Urinary bladder (tissue), 4 donors: ENCODE measurements around the gene ASB7. TPM values are rescaled to one million over a fixed set of nuclear protein-coding genes. Genes with fewer than 3 reads are reported as not detected.

Experiments
- DNase-seq: peaks from one replicate; pipeline ENCODE4 v3.0.0-alpha.2; 2015; ENCODE audit errors: extremely low spot score
- H3K27ac ChIP-seq: one replicate; pipeline ENCODE4 v1.5.1; 2013; ENCODE audit warnings: low read depth, mild to moderate bottlenecking, moderate library complexity
- H3K36me3 ChIP-seq: one replicate; pipeline ENCODE4 v1.6.1; 2013; ENCODE audit warnings: mild to moderate bottlenecking, moderate library complexity; ENCODE audit not compliant: insufficient read depth
- H3K4me1 ChIP-seq: one replicate; pipeline ENCODE4 v1.6.1; 2013; ENCODE audit warnings: mild to moderate bottlenecking, moderate library complexity; ENCODE audit not compliant: insufficient read depth
- H3K4me3 ChIP-seq: one replicate; pipeline ENCODE4 v1.5.1; 2013; ENCODE audit warnings: low read depth, low read length
- WGBS: extraction: QIAGEN DNeasy Blood & Tissue Kit; methylation state at CpG from one replicate; pipeline ENCODE4 v1.1.7; 2013; 5-methylcytosine and 5-hydroxymethylcytosine counted together
- polyA plus RNA-seq: library from polyadenylated mRNA; stranded (reverse); fragments of 200-250 nt; gene quantifications from one replicate; pipeline ENCODE4 v1.2.3, GENCODE V29; 2013
- total RNA-seq: library from RNA; depleted of rRNA; stranded (reverse); fragments of >200 nt; gene quantifications from one replicate; pipeline ENCODE4 v1.2.3, GENCODE V29; 2014
- donor health status: healthy with polysubstance abuse.
- donor health status: healthy.

The ASB7 gene
- total and polyA plus RNA-seq, 2 donors = 8.5 to 16.5 TPM

GRCh38 chr15:100688549-100689120 lies 86.2 kb downstream of the ASB7 start:
- 84% methylated on average over 13 of the region's 13 CpGs for WGBS
- no peaks in the 10 kb centered on the region for H3K36me3 ChIP-seq
- H3K27ac ChIP-seq = no peak overlapping the region
- no peak for DNase-seq
- no peaks in the 10 kb centered on the region for H3K4me1 ChIP-seq
- no peak overlapping the region for H3K4me3 ChIP-seq

- WGBS = 89% methylated on average over 11 of the region's 11 CpGs
- H3K4me1 ChIP-seq = peaks cover 2% of the 10 kb centered on the region
- no peaks in the 10 kb centered on the region for H3K36me3 ChIP-seq
- no peak for DNase-seq
- H3K4me3 ChIP-seq = no peak overlapping the region
- H3K27ac ChIP-seq = no peak overlapping the region
Measured at GRCh38 chr15:100689131-100689899, 86.9 kb downstream of the ASB7 start.

- Histone ChIP-seq H3K4me3 (no peak overlapping the region), H3K27ac (no peak overlapping the region), H3K4me1 (peaks cover 2% of the 10 kb centered on the region), H3K36me3 (no peaks in the 10 kb centered on the region)
- WGBS = 88% methylated on average over 18 of the region's 18 CpGs
- no peak for DNase-seq
Measured at GRCh38 chr15:100690032-100690794, 87.8 kb downstream of the ASB7 start.

DNA sequence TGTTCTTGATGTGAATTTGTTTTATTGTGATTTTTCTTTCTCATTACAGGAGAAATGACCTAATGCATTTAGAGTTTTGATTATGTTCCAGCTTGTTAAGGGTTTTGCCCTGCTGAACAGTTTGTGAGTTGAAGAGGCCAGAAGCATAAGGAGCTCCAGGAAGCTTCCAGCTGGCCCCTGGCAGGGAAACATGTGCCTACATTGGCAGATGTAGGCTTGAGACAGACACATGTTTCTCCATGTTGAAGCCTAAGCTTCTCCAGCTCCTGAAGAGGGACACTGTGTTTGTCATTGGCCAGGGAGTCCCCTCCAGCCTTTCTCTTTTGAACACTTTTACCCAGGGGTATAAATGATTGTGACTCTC lies 88.4 kb downstream of the ASB7 start:
- Histone ChIP-seq H3K4me3 (no peak overlapping the region), H3K27ac (no peak overlapping the region)

DNA sequence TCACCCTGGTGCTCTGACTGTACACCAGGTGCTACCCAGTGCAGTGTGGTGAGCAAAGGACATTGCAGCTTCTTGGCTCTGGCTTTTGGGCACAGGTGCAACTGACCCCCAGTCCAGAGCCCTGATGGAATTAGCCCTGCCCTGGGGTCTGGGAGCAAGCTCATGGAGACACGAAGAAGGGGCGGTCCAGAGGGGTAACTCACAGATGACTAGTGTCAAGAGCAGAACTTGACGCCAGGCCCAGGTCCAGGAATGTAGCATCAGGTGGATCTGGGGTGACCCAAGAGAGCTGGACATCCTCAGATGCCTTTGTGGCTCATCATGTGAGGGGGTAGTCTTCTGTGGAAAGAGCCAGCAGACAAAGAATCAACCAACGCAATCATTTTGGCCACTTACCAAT lies 88.9 kb downstream of the ASB7 start:
- H3K27ac ChIP-seq = no peak overlapping the region
- H3K36me3 ChIP-seq = no peaks in the 10 kb centered on the region
- H3K4me1 ChIP-seq = peaks cover 2% of the 10 kb centered on the region
- H3K4me3 ChIP-seq = no peak overlapping the region
- no peak for DNase-seq
- WGBS = 95% methylated on average over 4 of the region's 4 CpGs

More for the DNA sequence above, 88.4 kb downstream of the ASB7 start:
- no peak for DNase-seq
- Histone ChIP-seq H3K36me3 (no peaks in the 10 kb centered on the region), H3K4me1 (peaks cover 2% of the 10 kb centered on the region)

GRCh38 chr15:100692246-100692645 lies 89.9 kb downstream of the ASB7 start:
- no peak for DNase-seq
- Histone ChIP-seq H3K36me3 (no peaks in the 10 kb centered on the region), H3K27ac (no peak overlapping the region), H3K4me1 (peaks cover 2% of the 10 kb centered on the region), H3K4me3 (no peak overlapping the region)
- WGBS = 85% methylated on average over 3 of the region's 3 CpGs

- no peak overlapping the region for H3K4me3 ChIP-seq
- DNase-seq = no peak
- no peak overlapping the region for H3K27ac ChIP-seq
- H3K4me1 ChIP-seq = peaks cover 2% of the 10 kb centered on the region
- WGBS = 93% methylated on average over 7 of the region's 7 CpGs
- H3K36me3 ChIP-seq = no peaks in the 10 kb centered on the region
Measured at GRCh38 chr15:100692671-100693070, 90.3 kb downstream of the ASB7 start.

DNA sequence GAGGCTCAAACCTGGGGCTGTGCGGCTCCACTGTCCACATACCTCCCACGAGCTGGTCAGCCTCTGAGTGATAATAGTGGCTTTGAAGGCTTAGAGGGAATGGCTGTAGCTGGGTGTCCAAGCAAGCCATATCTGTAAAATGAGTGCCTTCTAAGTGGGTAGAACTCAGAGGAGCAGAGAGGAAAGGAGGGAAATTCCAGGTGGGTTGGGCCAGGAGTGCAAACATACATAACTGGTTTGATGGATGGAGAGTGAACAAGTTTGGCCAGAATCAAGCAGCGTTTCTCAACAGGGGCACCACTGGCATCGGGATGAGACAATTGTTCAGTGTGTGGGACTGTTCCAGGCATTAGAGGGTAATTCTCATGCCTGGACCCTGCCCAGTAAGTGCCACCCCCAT lies 91.1 kb downstream of the ASB7 start:
- Histone ChIP-seq H3K27ac (no peak overlapping the region), H3K4me1 (peaks cover 2% of the 10 kb centered on the region), H3K36me3 (no peaks in the 10 kb centered on the region), H3K4me3 (no peak overlapping the region)
- no peak for DNase-seq
- WGBS = 92% methylated on average over 4 of the region's 4 CpGs

DNA sequence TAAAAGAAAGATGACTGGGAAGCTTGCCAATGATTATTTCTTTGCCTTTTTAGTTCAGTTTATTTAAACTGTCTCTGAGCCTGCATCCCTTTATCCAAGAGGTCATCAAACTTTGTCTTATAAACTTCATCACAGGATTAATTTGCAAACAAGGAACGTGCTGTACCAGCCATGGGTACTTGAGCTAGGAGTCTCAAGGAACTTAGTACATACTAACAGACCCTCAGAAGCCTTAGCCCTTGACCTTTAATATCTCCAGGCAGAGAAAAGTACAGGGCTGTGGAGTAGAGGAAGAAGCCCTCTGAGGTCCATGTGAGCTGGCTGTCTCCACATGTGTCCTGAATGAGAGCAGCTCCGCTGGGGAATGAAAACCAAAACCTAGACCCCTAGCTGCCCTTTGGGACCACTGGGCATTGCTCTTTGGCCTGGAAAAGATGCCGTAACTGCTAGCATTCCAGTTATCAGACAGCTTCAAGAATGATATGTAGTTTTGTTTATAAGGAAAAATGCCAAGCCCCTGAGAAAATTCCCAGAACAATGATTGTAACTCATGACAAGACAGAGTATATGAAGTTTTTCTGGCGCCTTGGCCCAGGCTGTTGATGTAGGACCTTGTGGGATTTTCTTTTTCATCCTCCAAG lies 92.1 kb downstream of the ASB7 start:
- Histone ChIP-seq H3K27ac (no peak overlapping the region), H3K36me3 (no peaks in the 10 kb centered on the region), H3K4me3 (no peak overlapping the region), H3K4me1 (peaks cover 2% of the 10 kb centered on the region)
- 40% methylated on average over 4 of the region's 4 CpGs for WGBS
- DNase-seq = no peak

GRCh38 chr15:100695048-100695447 lies 92.7 kb downstream of the ASB7 start:
- Histone ChIP-seq H3K4me3 (no peak overlapping the region), H3K4me1 (peaks cover 2% of the 10 kb centered on the region), H3K36me3 (no peaks in the 10 kb centered on the region), H3K27ac (no peak overlapping the region)
- DNase-seq = no peak
- WGBS = 83% methylated on average over 3 of the region's 3 CpGs

DNA sequence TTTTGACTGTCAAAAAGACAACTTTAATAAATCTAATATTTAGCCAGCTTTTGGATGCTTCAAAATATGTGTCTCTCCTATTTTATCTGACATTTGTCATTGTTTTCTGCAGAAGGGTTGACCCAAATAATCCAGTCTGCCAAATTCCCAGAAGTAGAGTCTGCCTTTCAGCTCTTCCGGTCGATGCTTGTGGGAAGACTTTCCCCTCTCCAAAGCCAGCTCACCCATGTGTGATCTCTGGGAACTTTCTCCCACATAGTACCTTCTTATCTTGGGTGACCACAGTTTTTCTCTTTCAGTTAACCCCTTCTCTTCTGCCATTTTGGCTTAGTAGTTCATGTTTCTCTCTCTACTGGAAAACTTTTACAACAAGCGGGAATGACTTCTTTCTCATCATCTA lies 94.1 kb downstream of the ASB7 start:
- H3K27ac ChIP-seq = no peak overlapping the region
- 91% methylated on average over 3 of the region's 3 CpGs for WGBS

More for the DNA sequence above, 94.1 kb downstream of the ASB7 start:
- DNase-seq = no peak
- H3K36me3 ChIP-seq = no peaks in the 10 kb centered on the region
- peaks cover 2% of the 10 kb centered on the region for H3K4me1 ChIP-seq
- H3K4me3 ChIP-seq = no peak overlapping the region
